GM21526 (cell line): Measurements from ENCODE around the gene NDUFC1.
"Not testable (repeated sequence)": the region's sequence is repeated elsewhere in the genome, so short reads cannot be mapped to it uniquely, and the experiment has no call there.

Experiments used
- ATAC-seq: cut with Tn5 transposase; IDR thresholded peaks from one replicate; pipeline ENCODE4 v1.9.1; 2021; ENCODE audit warnings: moderate library complexity; ENCODE audit not compliant: unreplicated experiment, low FRiP score

Gene NDUFC1

DNA sequence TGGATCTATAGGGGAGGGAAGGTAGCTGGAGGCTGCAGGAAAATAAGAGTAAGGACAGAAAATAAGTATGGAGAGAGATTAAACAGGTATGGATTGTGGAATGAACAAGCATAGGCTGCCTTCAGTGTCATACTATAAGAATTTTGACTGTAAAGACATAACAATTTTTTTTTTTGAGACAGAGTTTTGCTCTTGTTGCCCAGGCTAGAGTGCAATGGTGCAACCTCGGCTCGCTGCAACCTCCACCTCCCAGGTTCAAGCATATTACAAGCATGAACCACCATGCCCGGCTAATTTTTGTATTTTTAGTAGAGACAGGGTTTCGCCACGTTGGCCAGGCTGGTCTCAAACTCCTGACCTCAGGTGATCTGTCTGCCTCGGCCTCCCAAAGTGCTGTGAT, 46.7 kb downstream of the NDUFC1 start:
- not testable (repeated sequence) for ATAC-seq

- no peak for ATAC-seq
Observed at GRCh38 chr4:139253713-139254112, 48.6 kb downstream of the NDUFC1 start.

DNA sequence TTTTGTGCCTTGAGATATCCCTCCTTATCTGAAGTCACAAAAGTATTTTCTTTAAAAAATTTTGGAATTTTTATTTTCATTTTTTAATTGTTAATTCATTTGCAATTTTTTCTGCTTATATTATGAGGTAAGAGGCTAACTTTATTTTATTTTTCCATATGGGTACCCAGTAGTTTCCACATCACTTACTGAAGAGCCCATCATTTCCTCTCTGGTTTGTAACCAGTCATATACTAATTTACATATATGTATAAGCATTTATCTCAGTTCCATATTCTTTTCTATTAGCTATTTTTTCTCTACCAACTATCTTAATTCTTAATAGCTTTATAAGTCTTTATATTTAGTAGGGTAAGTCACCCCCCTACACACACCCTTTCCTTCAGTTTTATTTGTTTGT, 49.2 kb downstream of the NDUFC1 start:
- no peak for ATAC-seq

- ATAC-seq: no peak
Observed at GRCh38 chr4:139247700-139248238, 54.5 kb downstream of the NDUFC1 start.

DNA sequence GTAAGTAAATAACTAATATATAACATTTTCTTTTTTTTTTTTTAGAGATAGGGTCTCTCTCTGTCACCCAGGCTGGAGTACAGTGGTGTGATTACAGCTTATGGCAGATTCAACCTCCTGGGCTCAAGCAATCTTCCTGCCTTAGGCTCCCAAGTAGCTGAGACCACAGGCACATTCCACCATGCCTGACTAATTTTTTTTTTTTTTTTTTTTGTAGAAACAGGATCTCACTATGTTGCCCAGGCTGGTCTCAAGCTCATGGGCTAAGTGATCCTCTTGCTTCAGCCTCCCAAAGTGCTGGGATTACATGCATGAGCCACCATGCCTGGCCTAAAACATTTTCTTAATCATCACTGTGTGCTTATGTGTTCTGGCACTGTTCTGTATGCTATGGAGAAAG, 55.0 kb downstream of the NDUFC1 start:
- ATAC-seq: no peak

GRCh38 chr4:139246166-139246565, 56.1 kb downstream of the NDUFC1 start:
- ATAC-seq: no peak

DNA sequence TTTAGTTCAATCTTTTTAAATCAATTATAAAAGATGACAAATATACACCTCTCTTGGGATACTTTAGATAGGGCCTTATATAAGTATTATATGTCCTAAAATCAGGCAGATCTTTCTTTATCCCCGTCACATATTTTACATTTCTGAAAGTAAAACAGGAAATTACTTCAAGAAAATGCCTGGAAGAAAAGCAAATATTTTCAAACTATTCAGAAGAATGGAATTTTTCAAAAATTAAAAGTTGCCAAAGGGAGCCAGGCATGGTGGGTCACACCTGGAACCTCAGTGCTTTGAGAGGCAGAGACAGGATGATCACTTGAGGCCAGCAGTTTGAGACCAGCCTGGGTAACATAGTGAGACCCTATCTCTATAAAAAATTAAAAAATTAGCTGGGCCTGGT, 56.7 kb downstream of the NDUFC1 start:
- no peak for ATAC-seq

GRCh38 chr4:139243448-139244365, 58.6 kb downstream of the NDUFC1 start:
- no peak for ATAC-seq

- ATAC-seq: no peak
Observed at GRCh38 chr4:139242511-139243051, 59.7 kb downstream of the NDUFC1 start.

- no peak for ATAC-seq
Observed at GRCh38 chr4:139241784-139242151, 60.5 kb downstream of the NDUFC1 start.

GRCh38 chr4:139241086-139241783, 61.0 kb downstream of the NDUFC1 start:
- ATAC-seq: no peak
